HPDE6-E6E7 (cell line): ENCODE data around the gene LTC4S.

ENCODE experiments used
- DNase-seq: peaks from one replicate; pipeline ENCODE4 v3.0.0; 2011; ENCODE audit warnings: missing footprints; ENCODE audit errors: extremely low spot score

LTC4S gene

DNA sequence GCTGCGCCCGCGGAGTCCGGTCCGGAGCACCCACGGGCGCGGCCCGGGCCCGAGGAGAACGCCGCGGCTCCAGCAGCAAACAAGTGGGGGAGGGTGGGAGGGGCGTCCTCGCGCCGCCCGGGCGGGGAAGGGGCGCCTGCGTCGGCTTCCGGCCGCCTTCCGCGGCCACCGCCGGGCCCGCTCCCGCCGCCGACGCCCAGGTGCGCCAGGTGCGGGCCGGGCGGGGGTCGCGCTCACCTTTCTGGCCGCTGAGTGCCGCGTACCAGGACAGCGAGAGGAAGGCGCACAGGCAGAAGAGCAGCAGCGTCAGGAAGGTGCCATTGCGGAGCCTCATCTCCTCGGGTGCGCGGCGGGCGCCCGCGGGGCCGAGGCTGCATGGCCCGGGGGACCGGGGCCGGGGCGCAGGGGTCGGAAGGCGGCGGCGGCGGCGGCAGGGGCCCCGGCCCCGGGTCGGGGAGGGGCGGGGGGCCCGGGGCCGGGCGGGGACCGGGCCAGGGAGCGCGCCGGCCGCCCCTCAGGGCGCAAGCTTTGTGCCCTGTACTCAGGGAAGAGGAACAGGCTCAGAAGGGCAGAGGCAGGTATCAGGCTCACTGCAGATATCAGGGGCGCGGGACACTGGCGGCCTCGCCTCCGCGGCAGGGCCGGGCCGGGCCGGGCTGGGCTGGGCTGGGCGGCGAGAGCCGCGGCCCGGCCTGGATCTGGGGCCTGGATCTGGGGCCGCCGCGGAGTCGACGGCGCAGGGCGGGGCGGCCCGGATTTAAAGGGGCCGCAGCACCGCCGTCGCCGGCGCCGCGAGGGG lies 12.7 kb downstream of the LTC4S start, which contains the start of gene MGAT4B:
Gene MGAT4B, minus strand, starts transcription at position 617 of the 799 bp plus-strand sequence. Its CDS starts 283 bp downstream, at position 334.
- DNase-seq, result peak; percentile 80

DNA sequence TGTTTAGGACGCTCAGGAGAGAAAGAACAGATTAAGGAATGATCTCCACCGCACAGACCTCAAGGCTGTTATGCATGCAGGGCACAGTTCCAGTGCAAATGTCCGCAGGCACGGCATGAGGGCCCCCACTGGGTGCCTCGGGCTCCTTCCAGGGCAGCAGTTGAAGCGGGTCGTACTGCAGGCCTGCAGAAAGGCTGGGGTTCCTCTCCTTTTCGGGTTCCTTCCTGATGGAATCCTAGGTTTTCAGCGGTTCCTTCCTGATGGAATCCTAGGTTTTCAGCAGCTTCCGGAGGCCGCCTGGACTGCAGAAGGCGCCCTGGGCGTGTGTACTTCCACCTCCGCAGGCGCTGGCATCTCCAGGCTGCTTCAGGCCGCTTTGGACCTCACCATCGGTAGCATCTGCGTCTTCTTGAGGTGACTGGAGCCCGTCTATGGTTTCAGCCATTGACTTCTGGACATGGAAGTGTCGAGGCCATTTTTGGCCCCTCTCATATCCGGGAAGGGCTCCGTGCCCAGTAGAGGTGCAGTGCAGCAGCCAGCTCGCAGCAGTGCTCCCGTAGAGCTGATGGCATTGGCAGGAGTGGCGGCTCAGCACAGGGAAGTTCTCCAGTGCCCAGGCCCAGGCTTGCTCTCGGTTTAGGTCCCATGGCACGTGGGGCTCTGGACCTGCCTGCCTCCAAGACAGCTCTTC lies 18.5 kb downstream of the LTC4S start:
- DNase-seq, result no peak

DNA sequence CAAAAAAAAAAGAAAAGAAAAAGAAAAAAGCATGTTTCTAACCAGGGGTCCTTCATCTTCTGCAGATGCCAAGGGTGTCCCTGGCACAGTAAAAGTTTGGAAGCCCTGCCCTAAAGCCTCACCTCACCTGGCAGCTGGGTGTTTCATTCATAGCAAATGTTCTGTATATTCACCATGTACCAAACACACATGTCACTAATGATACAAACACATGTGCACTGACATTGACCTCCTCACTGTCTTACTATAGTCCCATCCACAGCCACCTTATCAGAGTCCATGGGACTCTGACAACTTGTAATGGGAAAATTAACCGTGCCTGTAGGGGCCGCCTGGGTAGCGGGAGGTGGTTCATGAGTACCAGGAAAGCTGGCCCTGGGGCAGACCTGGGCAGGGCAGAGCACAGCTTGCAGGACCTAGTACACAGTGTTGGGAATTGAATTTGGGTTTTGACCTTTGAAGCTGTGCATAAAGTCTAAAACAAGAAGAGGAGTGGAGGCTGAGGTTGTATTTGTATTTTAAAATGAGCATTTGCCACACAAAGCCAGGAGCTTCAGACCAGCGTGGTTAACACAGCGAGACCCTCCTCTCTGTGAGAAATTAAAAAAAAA lies 19.3 kb downstream of the LTC4S start:
- no peak for DNase-seq

DNA sequence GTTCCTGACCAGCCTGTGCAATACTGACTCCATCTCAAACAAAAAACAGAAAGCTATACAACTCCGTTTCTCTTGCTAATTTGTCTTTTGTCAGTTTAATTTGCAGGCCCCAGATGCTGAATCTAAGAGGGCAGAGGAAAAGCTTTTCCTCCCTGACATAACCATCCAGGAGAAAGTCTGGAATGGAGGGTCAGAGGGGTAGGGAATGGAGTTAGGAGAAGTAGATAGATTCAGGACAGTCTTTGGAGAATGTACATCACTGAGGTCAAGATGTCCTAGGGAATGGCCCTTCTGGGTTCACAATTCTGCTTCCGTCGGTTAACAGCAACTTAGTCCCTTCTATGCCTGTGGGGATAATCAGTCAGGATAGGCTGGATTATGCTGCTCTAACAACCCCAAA lies 20.3 kb downstream of the LTC4S start:
- no peak for DNase-seq

DNA sequence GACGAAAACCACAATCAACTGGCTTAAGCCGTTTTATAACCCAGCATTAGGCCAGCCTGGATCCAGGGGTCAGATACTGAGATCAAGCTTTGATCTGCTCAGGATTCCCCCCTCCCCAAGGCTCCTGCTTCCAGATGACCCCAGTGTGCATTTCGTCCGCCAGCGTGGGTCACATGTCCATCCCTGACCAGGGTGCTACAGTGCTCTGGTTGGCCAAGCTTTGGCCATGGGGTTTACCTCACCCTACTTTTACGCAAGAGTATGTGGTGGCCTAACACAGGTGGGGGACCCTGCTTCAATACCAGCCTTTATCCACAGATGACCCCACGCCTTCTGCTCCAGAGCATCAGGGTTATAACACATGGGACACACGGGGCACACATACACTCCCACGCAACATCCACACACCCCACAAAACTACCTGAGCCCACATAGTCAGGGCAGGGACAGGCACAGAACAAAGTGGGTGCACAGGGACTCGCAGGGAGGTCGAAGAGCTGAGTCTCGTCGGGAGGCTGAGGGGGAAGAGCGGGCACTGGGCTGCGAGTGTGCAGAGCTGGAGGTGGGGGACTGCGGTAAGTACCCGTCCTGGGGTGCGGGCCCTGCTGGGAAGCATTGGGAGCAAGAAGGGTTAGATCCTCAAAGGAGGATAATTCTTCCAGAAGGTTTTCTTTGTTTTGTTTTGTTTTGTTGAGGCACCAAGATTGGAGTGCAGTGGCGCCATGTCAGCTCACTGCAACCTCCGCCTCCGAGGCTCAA lies 21.9 kb downstream of the LTC4S start:
- no peak for DNase-seq

DNA sequence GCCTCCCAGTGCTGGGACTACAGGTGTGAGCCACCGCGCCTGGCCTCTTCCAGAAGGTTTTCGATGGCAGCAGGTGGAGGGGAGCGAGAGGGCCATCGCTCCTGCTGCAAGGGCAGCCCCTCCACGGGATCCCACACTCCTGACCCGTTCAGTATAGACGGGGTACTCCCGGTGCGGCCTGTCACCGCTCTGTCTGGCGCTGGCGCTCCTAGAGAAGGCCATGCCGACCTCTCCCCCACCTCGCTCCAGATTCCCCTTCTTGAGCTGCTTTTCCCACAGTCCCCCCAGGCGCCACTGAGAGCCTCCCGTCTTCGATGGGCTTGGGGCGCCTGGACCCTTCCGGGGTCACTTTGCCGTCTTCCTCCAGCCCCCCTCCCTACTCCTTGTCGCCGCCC lies 22.6 kb downstream of the LTC4S start:
- DNase-seq, result no peak

DNA sequence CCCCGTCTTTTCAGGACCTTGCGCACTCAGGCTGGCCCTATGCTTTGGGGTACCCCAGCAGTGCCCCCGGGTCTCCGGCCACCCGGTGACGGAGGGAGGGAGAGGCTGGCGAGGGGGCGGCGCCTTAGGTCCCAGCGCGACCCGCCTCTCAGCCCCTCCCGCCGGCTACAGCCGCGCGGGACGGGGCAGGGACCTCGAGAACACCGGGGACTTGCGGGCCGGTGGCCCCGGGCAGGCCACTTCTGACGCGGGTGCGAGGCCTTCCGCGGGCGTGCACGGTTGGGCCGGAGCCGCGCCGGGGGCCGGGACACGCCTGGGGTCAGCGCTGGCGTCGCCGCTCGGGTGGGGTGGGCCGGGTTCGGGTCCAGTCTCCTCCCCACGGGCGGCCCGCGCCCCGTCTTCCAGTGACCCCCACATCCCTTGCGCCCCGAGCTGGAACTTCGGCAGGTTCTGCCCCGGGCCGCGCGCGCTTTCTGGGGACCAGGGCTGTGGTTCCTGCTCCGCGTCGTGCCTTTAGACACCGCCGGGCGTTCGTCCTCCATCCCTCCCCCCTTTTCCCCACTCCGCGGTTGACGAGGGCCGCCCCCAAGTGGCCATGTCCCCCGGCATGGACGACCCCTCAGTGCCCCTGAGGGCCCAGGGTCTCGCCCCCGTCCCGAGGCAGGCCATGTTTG lies 23.1 kb downstream of the LTC4S start:
- no peak for DNase-seq

DNA sequence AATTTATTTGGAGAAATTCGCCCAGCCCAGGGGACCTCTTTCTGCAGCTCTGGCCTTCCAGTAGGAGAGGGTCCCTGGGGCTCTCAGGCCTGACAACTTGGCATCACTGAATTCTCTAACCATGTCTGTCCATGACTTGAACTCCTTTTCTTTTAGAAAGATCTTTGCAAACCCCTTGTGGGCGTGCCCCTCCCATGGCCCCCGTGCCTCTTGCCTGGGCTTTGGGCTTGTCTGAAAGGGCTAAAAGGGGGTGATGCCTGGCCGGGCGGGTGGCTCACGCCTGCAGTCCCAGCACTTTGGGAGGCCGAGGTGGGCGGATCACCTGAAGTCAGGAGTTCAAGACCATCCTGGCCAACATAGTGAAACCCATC lies 23.7 kb downstream of the LTC4S start:
- DNase-seq, result no peak

DNA sequence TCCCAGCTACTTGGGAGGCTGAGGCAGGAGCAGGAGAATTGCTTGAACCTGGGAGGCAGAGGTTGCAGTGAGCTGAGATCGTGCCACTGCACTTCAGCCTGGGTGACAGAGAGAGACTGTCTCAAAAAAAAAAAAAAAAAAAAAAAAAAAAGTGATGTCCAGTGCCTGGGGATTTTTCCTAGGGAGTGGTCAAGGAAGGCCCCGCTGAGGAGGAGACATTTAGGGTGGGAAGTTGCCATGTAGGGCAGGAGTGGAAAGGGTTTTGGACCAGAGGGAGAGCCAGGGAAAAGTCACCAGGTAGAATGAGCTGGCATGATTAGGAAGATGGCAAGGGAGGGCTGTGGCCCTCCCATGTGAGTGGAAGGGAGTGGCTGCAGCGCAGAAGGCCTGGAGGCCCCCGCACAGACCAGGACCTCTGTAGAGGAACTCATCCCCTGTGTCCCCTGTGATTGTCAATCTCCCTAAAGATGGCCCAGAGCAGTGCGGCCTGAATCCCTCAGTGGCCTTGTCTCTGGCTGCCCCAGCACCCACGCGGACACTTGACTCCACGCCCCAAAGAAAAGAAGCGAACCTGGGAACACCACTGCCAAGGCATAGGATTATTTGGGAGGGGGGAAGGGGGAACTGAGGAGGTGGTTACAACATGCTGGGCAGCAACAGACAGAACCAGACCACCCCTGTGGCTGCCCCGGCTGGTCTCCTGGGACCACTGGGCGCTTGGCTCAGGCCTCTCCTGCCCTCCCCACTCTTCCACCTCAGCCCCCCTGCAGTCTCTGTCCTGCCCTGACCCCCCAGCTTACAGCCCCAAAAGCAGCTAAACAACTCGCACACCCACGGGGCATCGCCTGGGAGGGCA lies 24.3 kb downstream of the LTC4S start:
- no peak for DNase-seq

DNA sequence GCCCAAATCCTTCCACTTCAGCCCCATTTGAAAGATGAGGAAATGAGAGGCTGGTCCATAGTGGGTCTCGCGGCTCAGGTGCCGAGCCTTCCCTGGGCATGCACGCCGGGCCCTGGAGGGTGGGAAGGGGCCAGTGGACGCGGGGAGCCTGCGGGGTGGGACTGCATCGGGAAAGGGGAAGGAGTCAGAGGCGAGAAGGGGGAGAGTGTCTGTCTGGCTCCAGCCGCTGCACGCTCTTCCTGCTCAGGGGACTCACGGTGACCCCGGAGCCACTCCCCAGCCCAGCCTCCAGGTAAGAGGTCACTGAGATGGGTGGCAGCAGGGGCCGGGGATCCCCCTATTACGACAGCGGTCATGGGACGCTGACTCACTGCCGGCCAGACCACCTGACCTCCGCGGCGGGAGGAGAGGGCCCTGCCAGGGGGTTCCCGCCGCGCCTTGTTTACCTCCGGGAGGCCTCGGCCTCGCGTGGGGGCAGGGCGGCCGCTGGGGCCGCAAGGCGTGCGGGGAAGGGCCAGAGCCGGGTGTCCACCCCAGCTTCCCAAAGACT lies 25.0 kb downstream of the LTC4S start:
- DNase-seq, result peak; percentile 94

DNA sequence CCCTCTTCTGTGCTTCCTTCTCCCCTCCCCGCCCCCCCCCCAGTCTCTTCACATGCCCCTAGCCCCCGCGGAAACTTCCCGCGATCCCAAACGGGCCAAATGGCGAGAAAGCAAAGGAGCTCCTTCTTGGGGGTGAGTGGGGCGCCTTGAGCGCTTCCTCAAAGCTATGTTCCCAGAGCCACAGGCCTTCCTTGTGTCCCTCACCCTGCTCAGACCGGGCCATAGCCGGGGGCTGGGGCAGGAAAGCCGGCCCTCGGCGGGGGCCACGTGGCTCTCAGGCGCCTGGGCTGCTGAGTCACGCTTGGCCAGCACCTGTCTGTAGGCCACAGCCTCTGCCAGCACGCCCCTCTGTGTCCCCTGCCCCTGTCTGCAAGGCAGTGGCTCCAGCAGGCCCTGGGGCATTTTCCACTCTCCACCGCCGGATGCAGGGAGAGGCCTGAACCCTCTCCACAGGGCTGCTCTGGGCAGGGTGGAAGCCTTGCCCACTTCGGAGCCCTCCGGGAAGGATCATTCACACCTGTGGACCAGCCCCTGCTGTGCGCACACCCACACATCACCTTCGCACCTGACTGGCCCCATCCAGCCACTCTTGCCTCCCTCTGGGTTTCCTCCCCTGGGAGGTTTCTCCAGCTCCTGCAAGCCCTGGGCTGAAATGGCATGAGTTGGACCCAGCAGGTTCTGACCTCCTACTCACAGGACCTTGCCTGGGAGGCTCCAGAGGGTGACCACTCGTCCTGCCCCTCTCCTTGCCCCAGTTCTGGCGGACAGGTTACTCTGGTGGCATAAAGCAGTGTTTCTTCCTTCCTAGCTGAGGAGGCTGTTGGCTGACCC lies 25.7 kb downstream of the LTC4S start:
- peak; percentile 52 for DNase-seq

DNA sequence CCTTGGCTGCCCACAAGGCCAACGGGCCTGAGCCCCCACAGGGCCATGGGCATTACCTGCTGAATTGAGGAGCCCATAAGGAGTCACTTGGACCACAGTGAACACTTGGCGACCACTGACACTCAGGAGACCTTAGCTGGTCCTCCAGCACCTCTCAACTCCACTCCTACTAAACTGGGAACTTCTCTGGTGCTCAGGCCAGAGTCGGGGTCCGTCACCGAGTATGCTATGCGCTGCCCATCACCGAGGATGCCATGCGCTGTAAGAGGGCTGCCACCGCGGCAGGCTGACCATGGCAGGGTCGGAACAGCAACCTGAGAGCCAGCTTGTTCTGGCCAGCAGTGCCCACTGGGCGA lies 26.3 kb downstream of the LTC4S start:
- no peak for DNase-seq

DNA sequence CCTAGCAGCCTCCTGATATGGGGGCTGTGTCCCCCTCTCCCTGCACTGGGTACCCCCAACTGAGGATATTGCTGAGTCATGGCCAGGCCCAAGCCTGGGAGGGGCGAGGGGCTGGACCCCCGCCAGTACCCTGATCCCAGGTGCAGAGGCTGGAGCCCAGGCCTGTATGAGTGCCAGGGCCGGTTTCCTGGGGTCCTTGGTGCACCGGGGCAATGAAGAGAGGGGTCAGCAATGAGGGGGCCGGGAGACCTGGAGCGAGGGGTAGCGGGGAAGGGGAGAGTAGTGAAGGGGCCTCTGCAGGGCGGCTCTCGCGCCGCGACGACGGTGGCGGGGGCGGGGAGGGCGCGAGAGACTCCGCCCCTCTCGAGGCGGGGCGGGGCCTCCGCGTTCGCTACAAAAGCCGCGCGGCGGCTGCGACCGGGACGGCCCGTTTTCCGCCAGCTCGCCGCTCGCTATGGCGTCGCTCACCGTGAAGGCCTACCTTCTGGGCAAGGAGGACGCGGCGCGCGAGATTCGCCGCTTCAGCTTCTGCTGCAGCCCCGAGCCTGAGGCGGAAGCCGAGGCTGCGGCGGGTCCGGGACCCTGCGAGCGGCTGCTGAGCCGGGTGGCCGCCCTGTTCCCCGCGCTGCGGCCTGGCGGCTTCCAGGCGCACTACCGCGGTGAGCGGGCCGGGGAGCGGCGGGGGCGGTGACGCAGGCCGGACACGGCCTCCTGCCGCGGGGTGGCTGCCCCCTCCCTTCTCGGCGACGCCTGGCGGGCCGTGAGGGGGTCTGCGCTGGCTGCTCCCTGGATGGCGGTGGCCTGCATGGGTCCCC lies 26.9 kb downstream of the LTC4S start, which contains the start of gene SQSTM1:
Gene SQSTM1, plus strand, starts transcription at position 423 of the 815 bp plus-strand sequence. Its CDS starts 32 bp downstream, at position 455.
- DNase-seq, result no peak

DNA sequence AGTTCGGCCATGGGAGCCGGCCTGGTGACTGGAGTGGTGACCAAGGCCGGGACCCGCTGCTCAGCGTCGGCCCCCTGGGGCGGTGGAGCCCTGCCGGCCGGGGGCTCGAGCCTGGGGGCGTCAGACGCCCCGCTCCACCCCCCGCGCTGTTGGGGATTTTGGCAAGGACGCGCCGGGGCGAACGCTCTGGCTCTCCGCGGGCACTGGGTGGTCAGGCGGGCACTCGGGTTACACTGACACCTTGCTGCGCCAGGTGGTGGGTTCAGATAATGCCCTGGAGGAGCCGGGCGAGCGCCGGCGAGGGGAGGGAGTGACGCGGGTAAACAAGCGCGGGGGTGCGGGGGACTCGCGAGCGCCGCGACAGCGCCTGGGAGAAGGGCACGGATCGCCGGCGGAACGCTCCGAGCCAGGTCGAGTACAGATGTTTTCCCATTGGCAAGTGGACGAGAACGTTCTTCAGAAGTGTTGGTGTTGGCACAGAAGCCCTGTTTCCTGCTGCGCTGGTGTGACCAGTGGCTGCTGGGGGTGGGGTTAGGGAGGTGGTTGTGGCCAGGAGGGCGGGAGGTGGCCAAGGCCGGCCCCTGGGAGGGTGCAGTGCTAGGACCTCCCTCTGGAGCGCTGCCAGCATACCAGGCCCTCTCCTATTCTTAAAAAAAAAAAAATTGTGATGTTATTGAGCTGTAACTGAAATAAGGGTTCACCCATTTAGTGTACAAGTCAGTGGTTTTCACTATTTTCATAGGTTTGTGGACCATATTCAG lies 27.7 kb downstream of the LTC4S start:
- DNase-seq, result peak; percentile 83

DNA sequence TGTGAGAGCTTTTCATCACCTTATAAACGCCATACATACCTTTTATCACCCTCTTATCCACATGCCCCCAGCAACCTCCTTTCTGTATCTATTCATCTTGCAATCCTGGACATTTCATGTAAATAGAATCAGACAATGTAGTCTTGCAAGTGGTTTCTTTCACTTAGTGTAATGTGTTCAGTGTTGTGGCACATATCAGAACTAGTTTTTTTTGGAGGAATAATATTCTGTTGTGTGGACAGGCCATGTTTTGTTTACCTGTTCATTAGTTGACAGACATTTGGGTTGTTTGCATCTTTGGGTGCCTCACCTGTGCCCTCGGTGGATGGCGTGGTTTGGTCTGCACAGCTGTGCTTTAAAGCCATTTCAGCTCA lies 28.3 kb downstream of the LTC4S start:
- DNase-seq, result no peak

DNA sequence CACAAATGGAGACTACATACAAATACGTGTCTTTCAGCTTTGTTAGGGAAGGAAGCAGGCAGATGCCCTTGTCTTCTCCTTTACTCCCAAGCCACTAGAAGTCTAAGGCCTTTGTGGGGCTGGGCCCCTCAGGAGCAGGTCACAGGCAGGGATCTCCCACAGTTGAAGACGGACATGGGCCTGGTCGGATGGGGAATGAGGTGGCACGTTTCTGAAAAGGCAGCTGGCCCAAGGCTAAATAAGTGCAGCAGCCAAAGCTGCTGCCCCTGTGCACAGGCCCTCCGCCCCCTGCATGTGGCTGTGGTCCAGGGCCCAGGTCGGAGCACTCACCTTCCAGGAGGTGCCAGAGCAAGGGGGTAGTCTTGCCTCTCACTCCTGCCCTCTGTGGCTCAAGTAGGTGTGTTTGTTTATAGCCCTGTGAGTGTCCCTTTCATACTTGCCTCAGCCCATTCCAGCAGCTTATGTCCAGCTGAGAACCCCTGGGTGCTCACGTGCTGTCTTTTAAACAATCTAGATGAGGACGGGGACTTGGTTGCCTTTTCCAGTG lies 28.7 kb downstream of the LTC4S start:
- DNase-seq, result no peak

DNA sequence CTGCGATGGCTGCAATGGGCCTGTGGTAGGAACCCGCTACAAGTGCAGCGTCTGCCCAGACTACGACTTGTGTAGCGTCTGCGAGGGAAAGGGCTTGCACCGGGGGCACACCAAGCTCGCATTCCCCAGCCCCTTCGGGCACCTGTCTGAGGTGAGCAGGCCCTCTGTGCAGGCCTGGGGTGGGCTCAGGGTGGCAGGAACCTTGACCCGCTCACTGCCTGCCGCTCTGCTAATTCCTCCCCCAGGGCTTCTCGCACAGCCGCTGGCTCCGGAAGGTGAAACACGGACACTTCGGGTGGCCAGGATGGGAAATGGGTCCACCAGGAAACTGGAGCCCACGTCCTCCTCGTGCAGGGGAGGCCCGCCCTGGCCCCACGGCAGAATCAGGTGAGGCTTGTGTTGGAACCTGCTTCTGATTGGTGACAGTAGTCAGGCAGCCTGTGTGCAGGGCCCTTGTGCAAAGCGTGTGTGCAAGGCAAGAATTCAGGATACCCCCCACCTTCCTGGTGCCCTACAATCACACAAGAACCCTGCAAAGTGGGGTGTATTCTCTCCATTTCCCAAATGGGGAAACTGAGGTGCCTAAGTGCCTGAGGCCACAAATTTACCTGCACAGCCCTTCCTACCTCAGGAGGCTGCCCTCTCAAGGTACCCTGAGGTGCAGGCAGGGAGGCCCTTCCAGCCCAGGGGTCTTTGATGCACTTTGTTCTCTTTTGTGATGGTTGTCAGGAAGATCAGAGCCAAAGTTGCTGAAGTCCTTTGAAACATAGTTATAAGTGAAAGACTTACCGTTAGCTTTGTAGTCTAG lies 30.4 kb downstream of the LTC4S start:
- DNase-seq, result no peak
